GM12864 (cell line): ENCODE results near the gene CHTF18.

Source experiments
- DNase-seq: peaks from one replicate; pipeline ENCODE4 v3.0.0-alpha.2; 2011; ENCODE audit warnings: low read depth
- H3K4me3 ChIP-seq: 2 replicates; pipeline ENCODE4 v1.5.1; 2011; ENCODE audit warnings: mild to moderate bottlenecking, low read depth, low read length, control low read depth
- CTCF ChIP-seq: IDR thresholded peaks from 2 replicates; pipeline ENCODE4 v1.5.1; 2011; ENCODE audit warnings: low read depth, mild to moderate bottlenecking, moderate library complexity, low read length, control low read depth, inconsistent platforms; ENCODE audit errors: missing control alignments

The CHTF18 gene

GRCh38 chr16:782766-783403 is 5.5 kb upstream of the CHTF18 start:
- no peak overlapping the region for H3K4me3 ChIP-seq
- DNase-seq: no peak
- no peak for TF ChIP-seq CTCF

DNA sequence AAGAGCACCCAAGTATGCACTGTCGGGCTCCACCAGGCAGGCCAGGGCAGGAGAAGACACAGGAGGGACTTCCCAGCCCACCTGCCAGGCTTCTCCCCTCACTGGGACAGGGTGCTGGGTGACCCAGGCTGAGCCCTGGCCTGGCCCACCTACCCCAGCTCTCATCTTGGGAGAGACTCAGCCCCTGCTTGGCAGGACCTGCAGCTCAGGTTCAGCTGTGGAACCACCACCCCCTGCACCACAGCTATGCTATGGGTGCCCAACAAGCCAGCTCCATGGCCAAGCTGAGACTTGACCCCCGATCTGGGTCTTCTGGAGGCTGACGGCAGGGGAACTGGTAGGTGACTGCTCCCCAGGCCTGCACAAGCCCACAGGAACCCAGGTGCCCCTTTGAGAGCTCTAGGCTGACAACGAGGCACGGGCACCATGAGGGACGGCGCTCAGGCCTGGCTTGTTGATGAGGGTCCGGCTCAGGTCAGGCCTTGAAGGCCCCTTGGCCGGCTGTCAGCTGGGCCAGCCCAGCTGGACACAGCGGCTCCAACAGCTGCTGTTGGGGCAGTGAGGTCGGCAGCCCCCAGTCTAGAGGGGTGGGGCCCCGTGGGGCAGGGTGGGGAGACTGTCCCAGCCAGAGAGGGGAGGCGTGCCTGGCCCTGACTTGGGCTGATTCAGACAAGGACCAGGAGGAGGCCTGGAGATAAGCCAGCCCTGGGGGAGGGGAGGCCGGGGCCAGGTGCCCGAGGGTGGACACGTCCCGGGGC is 4.8 kb upstream of the CHTF18 start:
- no peak overlapping the region for H3K4me3 ChIP-seq
- TF ChIP-seq CTCF: no peak
- DNase-seq: no peak

- DNase-seq: no peak
- H3K4me3 ChIP-seq: no peak overlapping the region
- no peak for TF ChIP-seq CTCF
Measured at GRCh38 chr16:784431-784830, 4.0 kb upstream of the CHTF18 start.

GRCh38 chr16:785563-786535 is 2.6 kb upstream of the CHTF18 start:
- no peak for DNase-seq
- H3K4me3 ChIP-seq: no peak overlapping the region
- TF ChIP-seq CTCF: peak; percentile 82

DNA sequence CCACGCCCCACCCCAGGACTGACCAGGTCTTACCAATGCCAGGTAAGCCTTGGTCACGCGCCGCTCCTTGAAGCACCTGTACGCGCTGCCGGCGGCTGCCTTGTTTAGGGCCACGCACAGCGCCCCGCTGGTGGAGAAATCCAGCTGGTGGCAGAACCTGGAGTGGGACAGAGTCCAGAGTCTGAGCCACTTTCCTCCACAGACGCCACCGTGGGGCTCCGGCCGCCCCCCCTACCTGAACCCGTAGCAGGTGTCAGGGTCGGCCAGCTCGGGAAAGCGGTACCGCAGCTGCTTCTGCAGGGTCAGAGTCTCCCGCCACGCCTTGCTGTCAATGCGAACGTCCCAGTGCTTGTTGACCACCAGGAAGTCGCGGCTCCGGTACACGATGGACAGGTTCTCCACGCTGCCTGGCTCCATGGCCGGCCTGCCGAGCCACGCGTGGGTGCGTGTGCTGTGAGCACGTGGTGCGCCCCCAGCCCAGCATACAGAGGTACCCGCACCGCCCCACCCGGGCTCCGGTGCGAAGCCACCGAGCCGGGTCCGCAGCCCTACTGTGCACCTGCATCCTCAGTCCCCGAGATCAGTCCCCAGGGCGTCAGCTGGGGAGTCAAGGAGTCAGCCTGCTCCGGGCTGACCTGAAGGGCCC is 976 bp upstream of the CHTF18 start:
- peak overlapping the region; percentile 99 for H3K4me3 ChIP-seq
- no peak for TF ChIP-seq CTCF
- DNase-seq: no peak

GRCh38 chr16:787978-788398 is 432 bp upstream of the CHTF18 start, which contains the start of gene RPUSD1:
TSS of gene RPUSD1 (minus strand) at chr16:788381. CDS start at chr16:787737, 644 bp downstream.
- DNase-seq: no peak
- peak within 1 kb of the TSS; percentile 99 for H3K4me3 ChIP-seq
- no peak for TF ChIP-seq CTCF
